ENCODE data around the gene E2F1.
A peak's percentile ranks its signal among the peaks of the same experiment; 100 is the strongest.
"Not testable (repeated sequence)": the region's sequence is repeated elsewhere in the genome, so short reads cannot be mapped to it uniquely, and the experiment has no call there.

E2F1 gene

DNA sequence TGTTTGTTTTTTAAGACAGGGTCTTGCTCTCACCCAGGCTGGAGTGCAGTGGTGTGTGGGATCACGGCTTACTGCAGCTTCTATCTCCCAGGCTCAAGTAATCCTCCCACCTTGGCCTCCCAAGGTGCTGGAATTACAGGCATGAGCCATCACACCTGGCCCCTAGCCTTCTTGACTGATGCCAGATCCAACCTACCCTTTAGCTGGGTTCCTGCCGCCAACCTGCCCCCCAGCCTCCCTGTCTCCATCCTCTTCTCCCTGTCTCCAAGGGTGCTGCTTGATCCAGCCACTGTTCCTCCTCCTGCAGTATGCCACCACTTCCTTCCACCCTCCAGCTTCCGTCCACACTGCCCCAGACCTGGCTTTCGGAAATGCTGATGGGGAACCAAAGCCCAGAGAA, 27.3 kb downstream of the E2F1 start:
- DNase-seq (ENCODE audit: low spot score): no peak

DNA sequence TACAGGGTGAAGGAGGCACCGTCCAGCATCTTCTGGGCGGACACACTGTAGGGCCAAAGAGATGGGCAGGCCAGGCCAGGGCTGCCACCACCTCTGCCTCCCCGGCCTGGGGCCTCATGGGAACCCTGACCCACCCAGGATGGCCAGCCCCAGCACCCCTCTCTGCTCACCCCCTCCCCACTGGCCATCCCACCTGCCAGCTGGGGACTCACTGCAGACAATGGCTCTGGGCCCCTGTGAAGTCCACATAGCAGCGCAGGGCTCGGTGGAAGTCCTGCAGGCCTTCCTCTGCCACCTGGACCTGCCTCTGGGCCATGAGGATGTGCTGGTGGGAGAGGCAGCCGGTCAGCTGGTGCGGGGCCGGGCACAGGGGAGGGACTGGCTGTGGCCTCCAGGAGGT, 27.7 kb downstream of the E2F1 start:
- no peak for DNase-seq (ENCODE audit: low spot score)

DNA sequence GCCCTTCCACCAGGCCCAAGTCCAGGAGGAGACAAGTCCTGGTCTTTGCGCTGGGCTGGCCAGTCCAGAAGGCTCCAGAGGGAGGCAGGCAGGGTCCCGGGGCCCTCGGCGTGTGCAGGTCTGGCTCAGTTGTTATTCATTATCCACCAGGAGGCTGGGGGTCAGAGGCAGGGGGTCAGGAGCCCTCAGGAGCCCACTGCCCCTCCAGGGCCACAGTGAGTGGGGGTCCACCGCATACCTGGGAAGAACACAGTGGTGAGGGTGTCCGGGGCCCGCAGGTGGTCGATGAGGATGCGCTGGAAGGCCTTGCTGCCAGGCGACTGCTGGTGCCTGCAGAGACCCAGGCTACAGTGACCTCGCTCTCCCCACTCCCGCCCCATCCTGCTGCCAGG, 28.5 kb downstream of the E2F1 start:
- DNase-seq (ENCODE audit: low spot score): no peak

DNA sequence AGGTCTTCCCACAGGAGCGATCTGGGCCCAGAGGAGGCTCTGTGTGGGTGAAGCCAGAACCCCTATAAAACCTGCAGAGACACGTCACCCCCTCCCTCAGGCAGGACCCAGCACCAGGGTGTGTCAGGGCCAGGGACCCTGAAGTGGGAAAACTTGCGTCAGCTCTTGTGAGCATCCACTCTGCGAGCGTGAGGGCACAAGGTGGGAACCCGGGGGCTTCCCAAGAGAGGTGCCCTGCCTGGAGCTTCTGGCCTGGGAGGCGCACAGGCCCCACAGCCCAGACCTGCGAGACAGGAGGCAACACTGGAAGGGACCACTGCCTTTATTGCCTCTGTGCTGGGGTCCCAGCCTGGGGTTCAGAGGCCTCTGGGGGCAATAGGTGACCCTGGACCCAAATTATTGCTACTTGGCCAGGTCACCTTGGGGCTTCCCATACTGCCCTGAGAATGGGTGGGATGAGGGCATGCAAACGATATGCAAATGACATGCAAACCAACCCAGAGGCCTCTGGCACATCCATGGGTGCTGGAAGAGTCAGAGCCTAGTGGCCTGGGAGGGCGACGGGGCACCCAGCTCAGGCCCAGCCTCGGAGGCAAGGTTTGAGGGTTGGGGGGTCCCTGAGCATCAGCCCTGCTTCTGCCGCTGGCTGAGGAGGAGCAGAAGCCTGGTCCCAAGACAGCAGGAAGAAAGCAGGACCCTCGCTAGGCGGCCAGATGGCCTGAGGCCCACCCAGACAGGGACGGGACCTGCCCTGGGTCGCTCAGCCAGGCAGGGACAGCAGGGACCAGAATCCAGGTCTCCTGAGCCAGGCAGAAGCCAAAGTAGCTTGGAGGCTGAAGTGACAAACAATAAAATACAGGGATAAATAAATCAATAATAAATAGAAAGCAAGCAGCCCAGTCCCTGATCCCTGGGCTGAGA, 29.1 kb downstream of the E2F1 start:
- no peak for DNase-seq (ENCODE audit: low spot score)

DNA sequence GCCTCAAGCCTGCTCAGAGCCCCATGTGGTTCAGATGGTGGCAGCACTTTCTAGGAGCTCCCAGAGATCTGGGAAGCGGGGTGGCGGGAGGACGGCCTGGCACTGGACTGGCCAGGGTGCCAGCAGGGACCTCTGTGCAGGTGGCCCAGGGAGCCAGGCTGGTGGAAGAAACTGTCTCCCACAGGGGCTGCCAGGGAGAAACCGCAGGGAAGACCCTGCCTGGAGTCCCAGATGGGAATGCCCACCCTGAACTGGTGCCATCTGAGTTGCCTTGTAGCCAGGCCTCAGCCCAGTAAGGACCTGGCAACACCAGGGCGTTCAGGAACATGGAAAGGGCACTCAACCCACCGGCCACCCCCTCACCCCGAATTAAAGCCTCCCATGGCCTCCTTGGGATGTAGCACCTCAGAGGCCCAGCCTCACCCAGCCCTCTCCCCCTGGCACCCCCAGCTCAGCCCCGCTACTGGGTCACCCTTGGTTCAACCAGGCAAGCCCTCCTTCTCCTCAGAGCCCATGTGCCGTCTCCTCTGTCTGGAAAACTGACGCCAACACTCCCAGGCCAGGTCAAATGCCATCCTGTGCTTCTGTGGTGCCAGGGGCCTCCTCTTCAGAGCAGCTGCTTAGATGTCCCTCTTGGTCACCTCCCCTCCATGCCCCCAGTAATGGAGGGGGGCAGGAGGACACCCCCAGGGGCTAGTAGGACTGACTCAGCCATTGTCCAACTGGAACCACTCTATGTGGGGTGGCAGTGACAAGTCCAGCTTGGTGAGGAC, 30.0 kb downstream of the E2F1 start:
- no peak for DNase-seq (ENCODE audit: low spot score)

DNA sequence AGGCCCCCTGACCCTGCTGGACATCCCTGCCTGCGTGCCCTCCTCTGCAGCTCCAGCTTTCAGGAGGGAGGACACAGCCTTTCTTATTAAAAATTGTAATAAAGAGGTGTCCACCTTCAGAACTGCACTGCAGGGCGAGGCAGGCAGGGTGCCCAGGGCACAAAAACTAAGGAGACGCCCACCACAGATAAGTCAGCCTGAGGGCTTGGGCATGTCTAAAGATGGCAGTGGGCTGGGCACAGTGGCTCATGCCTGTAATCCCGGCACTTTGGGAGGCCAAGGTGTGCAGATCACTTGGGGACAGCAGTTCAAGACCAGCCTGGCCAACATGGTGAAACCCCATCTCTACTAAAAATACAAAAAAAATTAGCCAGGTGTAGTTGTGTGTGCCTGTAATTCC, 31.0 kb downstream of the E2F1 start:
- DNase-seq (ENCODE audit: low spot score): no peak

DNA sequence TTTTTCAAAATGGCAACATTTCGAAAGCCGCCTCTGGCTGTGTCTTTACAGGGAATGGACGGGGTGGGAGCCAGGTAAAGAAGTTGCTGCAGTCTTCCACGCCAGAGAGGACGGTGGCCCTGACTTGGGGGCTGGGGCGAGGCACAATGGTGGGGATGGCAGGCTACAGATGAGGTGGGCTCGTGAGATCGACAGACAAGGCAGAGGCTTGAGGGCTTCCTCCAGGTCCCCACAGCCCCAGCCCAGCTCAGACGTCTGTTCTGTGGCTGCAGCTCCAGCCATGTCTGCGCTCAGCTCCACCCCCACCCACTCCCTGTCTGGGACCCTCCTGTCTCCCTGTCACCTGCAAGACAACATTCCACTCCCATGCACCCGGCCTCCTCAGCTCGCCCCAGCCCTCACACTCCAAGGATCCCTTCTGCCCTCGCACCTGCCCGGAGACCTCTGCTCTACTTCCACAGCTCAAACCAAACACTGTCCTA, 31.5 kb downstream of the E2F1 start:
- no peak for DNase-seq (ENCODE audit: low spot score)

DNA sequence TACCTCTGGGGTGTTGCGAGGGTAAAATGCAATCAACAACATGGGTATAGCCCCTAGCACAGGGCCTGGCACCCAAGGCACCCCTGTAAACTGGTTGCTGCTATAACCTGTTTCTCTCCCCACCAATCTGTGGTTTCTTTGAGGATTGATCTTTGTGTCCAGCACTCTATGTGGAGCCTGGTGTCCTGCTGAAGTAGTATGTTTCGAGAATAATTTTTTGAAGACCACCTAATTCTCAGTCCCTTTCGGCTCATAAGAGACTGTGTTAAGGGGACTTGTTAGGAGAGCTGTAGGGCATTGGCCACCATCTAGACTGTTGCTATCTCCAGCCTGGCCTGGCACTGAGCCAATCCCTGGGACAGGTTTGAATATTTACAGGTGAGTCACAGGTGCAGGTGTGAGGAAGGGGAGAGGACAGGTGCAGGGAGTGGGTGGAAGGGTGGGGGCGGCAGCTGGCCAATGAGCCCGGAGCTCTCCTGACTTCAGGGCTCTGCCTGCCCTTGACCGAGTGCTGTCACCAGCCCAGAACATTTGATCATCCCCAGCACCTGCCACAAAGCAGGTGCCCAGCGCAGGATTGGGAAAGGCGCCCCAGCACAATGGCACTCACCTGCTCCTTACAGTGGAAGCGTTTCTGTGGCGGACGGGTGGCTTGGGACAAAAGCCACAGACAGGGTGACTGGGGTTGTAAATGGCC, 32.1 kb downstream of the E2F1 start:
- DNase-seq (ENCODE audit: low spot score): no peak

DNA sequence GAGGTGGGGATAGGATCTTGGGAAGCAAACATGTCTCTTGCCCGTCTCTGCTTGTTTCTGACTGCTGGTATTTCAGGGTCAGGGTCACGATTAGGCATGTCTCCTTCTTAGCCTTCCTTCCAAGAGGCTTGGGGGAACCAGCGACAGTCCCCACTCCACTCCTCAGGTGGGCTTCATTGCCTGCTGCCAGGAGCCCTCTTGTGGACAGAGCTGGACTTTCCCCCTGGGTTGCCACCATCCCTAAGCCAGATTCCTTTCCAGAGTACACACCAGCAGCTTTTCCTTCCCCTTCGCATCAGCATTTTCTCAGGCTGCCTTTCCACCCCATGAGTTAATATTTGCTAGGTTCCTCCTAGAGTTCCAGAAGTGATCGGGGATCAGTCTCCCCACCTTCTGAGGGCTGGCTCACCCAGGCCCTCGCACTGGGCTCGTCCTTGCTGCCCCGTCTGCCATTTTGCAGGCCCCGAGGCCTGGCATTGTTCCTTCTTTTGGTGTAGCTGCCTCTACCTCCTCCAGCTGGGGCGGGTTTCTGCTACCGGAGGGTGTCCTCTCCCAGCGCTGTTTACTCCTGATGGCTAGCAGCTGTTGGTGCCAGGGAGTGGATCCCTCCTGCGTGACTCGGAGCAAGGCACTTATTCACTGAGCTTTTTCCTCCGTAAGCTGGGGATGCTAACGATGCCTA, 32.8 kb downstream of the E2F1 start:
- peak; percentile 72 for DNase-seq (ENCODE audit: low spot score)

DNA sequence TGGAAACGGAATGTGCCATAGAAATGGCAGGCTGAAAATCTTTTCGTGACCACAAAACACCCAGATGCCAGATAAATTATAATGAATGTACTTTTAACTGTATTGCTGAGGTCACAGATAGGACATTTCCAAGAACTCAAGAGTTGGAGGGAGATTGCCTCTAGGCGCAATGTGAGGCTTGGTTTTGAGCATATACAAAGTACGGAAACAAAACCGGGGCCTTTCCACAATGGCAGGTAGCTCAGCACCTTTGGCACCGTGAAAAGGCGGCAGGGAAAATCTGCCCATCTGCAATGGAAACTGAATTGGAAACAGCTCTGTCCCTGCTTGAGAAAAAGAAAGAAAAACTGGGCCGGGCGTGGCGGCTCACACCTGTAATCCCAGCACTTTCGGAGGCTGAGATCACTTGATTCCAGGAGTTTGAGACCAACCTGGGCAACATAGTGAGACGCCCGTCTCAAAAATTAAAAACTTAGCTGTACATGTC, 34.6 kb downstream of the E2F1 start:
- DNase-seq (ENCODE audit: low spot score): no peak

DNA sequence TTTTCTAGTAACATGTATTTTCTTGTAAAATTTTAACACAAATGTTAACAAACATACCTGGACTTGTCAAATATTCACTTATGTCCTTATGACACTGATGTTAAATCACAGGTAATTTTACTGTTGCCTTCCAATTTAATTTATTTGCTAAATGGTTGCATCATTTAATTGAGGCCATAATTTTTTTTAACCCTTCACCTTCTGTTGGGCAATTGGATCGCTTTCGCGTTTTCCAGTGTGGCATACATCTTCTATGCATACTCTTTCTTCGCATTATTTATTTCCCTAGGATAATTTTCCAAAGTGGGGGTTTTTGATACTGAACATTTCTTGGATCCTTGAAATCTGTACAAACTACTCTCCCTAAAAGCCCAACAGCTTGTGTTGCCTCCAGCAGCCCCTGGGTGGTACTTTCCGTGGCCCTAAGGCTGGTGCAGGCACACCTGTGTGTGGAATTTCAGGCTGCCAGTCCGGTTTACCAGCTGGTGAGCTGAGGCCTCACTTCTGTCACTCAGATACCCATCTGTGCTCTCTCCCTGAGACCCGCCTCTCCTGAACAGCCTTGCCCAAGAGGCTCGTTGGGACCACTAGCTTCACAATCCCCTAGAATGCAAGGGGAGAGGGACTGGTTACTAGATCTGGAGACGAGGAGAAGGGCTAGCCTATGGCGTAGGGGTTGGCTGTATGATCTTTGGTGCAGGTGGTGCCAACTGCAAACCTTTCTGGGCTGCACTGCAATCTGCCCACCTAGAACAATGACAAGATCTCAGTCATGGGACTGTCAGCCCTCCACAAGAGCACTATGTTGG, 35.2 kb downstream of the E2F1 start:
- no peak for DNase-seq (ENCODE audit: low spot score)

DNA sequence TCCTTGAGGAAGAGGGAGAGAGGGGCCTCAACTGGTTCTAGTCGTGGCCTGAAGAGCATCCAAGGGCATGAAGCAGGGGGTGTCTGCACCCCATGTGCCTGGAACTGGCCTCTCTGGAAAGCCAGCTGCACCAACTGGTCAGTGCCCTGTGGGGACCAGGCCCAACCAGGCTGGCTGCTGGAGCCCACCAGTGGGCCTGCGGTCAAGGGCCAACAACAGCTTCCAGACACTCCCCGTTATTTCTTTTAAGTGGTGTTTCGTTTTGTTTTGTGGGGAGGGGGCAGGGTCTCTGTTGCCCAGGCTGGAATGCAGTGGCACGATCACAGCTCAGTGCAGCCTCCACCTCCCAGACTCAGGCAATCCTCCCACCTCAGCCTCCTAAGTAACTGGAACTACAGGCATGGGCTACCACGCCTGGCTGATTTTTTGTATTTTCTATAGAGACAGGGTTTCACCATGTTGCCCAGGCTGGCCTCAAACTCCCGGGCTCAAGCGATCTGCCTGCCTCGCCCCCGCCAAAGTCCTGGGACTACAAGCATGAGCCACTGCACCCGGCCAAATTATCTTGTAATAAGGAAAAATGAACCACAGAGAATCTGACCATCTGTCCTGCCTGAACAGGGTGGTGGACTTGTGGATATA, 36.0 kb downstream of the E2F1 start:
- no peak for DNase-seq (ENCODE audit: low spot score)

DNA sequence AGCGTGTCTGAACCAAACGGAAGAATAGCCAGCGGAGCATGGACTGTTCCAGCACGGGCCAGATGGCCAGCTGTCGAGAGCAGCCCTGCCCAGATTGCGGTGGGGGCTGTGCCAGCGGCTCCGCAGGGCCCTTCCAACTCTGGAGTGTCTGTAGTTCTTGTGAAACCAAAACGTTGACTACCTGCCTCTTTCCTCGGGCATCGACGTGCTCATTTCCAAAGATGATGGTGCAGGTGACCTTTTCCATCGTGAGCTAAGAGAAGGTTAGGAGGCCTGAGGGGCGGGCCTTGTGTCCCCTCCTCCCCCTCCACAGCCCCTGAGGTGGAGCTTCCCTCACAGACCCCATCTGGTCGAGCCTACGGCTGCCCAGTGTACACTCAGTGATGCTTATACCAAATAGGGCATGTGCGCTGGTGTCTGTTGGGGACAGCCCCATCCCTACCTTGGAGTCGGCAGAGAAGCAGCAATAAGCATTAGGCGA, 36.9 kb downstream of the E2F1 start:
- DNase-seq (ENCODE audit: low spot score): peak; percentile 66

DNA sequence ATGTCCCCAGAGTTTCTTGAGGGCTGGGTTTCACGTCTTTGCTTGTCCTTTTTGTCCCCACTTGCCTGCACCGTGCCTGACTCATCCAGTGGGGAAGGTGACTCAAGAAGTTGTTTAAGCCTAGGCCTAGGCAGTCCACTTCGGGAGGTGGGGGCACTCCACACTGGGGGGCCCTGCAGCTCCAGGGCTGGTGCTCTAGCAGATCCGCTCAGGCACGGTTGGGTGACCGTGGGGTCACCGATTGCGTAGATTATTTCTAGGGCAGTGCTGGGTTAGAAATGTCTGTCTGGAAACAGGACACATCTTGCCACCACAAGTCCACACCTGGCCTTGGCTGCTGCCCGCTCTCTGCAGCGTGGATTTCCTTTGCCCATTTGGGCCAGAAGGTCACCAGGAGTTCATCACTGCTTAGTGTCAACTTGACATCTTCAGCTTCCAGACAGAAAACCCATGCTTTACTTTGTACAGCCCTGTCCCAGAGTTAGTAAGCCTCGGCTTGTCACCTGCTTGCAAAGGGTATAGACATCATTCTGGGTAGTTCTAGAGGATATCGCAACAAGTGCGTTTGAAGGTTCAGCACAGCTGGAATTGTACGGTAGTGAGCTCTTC, 37.7 kb downstream of the E2F1 start:
- DNase-seq (ENCODE audit: low spot score): no peak

DNA sequence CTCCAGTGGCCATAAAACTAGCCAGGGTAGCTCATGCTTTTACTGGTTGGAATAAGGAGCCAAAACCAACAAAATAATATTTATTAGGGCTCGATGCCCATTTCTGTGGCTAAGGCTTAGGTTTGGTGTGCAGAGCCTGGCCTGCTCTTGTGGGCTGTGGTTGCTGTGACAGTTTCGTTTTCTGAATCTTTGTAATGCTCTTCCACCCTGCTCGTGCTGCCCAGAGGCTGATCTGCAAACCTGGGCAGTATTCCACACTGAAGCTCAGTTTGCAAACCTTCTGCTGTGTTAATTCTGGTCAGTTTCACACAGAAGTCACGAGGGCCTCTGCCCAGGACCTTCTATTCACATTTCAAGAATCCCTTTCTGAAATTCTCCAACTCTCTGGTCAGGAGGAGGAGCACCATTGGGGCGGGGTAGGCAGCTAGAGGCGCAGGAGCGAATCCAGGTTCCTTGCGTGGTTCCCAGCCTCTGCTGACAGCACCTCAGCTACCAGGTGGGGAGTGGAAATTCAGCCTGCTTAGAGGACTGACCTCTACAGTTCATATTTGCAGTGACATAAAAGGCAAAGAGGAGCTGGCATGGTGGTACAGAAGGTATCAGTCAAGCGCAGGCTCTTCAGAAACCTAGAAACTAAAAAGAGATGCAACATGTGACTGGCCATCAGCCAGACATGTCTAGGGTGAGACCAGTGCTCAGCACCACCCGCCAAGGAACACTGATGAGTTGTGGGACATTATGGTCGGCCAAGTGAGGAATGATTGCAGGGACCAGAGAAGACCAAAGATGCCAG, 38.4 kb downstream of the E2F1 start:
- no peak for DNase-seq (ENCODE audit: low spot score)

DNA sequence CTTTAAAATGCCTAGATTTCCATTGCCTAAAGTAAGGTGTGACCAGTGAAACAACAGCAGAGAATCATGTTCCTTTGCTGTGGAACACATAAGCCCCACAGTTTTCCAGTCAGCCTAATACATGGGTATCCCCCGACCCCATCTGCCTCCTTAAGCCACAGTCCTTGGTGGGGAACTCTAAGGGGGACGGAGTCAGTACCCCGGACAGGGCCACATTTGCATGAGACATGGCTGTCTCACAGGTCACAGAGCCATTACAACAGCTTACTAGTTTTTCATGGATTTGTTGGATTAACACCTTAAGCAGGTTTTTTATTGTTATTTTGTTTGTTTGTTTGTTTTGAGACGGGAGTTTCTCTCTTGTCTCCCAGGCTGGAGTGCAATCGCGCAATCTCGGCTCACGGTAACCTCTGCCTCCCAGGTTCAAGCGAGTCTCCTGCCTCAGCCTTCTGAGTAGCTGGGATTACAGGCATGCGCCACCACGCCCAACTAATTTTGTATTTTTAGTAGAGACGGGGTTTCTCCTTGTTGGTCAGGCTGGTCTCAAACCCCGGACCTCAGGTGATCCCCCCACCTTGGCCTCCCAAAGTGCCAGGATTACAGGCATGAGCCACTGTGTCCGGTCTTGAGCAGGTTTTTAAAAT, 39.1 kb downstream of the E2F1 start:
- not testable (repeated sequence) for DNase-seq (ENCODE audit: low spot score)

DNA sequence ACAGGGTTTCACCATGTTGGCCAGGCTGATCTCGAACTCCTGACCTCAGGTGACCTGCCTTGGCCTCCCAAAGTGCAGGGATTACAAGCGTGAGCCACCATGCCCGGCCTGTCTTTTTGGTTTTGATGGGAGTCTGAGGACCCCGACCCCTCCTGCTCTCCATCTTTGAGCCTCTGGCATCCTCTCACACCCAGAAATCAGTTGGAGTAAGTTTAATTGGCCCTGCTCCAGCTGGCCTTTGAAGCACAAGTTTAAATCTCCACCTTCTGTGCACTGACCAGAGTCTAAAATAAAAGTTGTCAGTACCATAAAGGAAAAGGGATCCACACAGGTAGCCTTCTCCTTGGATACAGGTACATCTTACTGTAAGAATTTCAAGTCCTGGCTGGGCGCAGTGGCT, 40.0 kb downstream of the E2F1 start:
- DNase-seq (ENCODE audit: low spot score): no peak

DNA sequence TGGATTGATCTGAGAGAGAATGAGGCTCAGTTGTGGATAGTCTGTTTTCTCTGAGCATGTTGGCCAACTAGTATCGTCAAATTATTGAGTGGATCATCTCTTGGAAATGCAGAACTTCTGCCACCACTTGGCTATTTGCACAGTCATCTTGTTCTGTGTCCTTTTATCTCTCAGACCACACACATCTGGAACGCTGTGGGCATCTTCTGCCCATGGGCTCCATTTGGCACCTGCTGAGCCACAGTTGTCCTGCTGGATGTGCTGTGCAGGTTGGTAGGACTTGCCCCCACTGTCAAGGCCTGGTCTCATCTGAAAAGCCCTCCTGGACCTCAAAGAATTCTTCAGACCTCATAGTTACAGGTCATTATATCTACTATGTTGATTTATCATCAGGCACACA, 40.8 kb downstream of the E2F1 start:
- DNase-seq (ENCODE audit: low spot score): no peak

DNA sequence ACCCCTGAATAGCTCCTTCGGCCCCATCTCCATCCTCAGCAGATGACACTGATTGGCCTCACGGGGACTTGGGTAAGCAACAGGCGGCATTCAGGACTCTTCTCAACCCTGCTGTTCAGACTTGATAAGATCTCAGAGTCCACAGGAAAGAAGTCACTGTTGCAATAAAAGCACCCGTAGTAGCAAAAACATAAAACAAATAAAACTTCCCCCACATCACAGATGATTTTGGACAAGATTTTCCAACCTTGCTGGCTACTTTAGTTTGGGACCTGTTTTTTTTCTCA, 41.2 kb downstream of the E2F1 start:
- DNase-seq (ENCODE audit: low spot score): no peak

All from globus pallidus (tissue), 1 donor.